ENCODE measurements around the gene MRPL51. TPM values are rescaled to one million over a fixed set of nuclear protein-coding genes. Genes with fewer than 3 reads are reported as not detected.

Gene MRPL51
- total and polyA plus RNA-seq, 2 experiments from 2014 or later = 93.9 to 463 TPM

DNA sequence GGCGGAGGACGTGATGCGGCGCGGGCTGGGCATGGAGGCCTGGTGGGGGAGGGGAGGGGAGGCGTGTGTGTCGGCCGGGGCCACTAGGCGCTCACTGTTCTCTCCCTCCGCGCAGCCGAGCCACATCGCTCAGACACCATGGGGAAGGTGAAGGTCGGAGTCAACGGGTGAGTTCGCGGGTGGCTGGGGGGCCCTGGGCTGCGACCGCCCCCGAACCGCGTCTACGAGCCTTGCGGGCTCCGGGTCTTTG is 41.6 kb upstream of the MRPL51 start:
- DNase-seq (ENCODE audit: low spot score) = no peak
- peak; percentile 2; the same call in 2 of the 3 replicates for ATAC-seq
- H3K27ac ChIP-seq (ENCODE audit: low read depth) = peak overlapping the region; percentile 98
- Mint-ChIP-seq H3K27me3 (ENCODE audit: insufficient read depth, low read depth, poor library complexity) (peaks cover 65% of the 10 kb centered on the region), H3K4me1 (peaks cover 40% of the 10 kb centered on the region), H3K4me3 (peak overlapping the region; percentile 93), H3K9me3 (peaks cover 20% of the 10 kb centered on the region; the same call in 2 of the 3 replicates), H3K27ac (peak overlapping the region; percentile 100), H3K36me3 (ENCODE audit: low read depth) (peaks cover 84% of the 10 kb centered on the region)
- peaks cover 45% of the 10 kb centered on the region for H3K36me3 ChIP-seq (ENCODE audit: insufficient read depth)
- TF ChIP-seq POLR2AphosphoS5 (IDR thresholded peaks at IDR 0.05; ENCODE audit: low read depth) (no peak), ZNF114 (CRISPR knock-in tag; IDR thresholded peaks at IDR 0.05) (no peak), ZNF331 (CRISPR knock-in tag; IDR thresholded peaks at IDR 0.05; ENCODE audit: low read depth) (no peak), JUNB (IDR thresholded peaks at IDR 0.05; ENCODE audit: unreplicated experiment) (no peak), NANOG (IDR thresholded peaks at IDR 0.05; ENCODE audit: borderline replicate concordance) (no peak), STAT1 (IDR thresholded peaks at IDR 0.05; ENCODE audit: unreplicated experiment) (no peak), EZH2phosphoT487 (IDR thresholded peaks at IDR 0.05; ENCODE audit: unreplicated experiment) (no peak), EZH2 (IDR thresholded peaks at IDR 0.05; ENCODE audit: low read depth, unreplicated experiment) (no peak), CREB1 (CRISPR knock-in tag; IDR thresholded peaks at IDR 0.05; ENCODE audit: low read depth) (no peak)
- TF ChIP-seq, protein P1, sequence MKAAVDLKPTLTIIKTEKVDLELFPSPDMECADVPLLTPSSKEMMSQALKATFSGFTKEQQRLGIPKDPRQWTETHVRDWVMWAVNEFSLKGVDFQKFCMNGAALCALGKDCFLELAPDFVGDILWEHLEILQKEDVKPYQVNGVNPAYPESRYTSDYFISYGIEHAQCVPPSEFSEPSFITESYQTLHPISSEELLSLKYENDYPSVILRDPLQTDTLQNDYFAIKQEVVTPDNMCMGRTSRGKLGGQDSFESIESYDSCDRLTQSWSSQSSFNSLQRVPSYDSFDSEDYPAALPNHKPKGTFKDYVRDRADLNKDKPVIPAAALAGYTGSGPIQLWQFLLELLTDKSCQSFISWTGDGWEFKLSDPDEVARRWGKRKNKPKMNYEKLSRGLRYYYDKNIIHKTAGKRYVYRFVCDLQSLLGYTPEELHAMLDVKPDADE (IDR thresholded peaks at IDR 0.05) = no peak
- TF ChIP-seq, protein P2, sequence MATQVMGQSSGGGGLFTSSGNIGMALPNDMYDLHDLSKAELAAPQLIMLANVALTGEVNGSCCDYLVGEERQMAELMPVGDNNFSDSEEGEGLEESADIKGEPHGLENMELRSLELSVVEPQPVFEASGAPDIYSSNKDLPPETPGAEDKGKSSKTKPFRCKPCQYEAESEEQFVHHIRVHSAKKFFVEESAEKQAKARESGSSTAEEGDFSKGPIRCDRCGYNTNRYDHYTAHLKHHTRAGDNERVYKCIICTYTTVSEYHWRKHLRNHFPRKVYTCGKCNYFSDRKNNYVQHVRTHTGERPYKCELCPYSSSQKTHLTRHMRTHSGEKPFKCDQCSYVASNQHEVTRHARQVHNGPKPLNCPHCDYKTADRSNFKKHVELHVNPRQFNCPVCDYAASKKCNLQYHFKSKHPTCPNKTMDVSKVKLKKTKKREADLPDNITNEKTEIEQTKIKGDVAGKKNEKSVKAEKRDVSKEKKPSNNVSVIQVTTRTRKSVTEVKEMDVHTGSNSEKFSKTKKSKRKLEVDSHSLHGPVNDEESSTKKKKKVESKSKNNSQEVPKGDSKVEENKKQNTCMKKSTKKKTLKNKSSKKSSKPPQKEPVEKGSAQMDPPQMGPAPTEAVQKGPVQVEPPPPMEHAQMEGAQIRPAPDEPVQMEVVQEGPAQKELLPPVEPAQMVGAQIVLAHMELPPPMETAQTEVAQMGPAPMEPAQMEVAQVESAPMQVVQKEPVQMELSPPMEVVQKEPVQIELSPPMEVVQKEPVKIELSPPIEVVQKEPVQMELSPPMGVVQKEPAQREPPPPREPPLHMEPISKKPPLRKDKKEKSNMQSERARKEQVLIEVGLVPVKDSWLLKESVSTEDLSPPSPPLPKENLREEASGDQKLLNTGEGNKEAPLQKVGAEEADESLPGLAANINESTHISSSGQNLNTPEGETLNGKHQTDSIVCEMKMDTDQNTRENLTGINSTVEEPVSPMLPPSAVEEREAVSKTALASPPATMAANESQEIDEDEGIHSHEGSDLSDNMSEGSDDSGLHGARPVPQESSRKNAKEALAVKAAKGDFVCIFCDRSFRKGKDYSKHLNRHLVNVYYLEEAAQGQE (IDR thresholded peaks at IDR 0.05; ENCODE audit: unreplicated experiment) = no peak
- TF ChIP-seq, protein P3, sequence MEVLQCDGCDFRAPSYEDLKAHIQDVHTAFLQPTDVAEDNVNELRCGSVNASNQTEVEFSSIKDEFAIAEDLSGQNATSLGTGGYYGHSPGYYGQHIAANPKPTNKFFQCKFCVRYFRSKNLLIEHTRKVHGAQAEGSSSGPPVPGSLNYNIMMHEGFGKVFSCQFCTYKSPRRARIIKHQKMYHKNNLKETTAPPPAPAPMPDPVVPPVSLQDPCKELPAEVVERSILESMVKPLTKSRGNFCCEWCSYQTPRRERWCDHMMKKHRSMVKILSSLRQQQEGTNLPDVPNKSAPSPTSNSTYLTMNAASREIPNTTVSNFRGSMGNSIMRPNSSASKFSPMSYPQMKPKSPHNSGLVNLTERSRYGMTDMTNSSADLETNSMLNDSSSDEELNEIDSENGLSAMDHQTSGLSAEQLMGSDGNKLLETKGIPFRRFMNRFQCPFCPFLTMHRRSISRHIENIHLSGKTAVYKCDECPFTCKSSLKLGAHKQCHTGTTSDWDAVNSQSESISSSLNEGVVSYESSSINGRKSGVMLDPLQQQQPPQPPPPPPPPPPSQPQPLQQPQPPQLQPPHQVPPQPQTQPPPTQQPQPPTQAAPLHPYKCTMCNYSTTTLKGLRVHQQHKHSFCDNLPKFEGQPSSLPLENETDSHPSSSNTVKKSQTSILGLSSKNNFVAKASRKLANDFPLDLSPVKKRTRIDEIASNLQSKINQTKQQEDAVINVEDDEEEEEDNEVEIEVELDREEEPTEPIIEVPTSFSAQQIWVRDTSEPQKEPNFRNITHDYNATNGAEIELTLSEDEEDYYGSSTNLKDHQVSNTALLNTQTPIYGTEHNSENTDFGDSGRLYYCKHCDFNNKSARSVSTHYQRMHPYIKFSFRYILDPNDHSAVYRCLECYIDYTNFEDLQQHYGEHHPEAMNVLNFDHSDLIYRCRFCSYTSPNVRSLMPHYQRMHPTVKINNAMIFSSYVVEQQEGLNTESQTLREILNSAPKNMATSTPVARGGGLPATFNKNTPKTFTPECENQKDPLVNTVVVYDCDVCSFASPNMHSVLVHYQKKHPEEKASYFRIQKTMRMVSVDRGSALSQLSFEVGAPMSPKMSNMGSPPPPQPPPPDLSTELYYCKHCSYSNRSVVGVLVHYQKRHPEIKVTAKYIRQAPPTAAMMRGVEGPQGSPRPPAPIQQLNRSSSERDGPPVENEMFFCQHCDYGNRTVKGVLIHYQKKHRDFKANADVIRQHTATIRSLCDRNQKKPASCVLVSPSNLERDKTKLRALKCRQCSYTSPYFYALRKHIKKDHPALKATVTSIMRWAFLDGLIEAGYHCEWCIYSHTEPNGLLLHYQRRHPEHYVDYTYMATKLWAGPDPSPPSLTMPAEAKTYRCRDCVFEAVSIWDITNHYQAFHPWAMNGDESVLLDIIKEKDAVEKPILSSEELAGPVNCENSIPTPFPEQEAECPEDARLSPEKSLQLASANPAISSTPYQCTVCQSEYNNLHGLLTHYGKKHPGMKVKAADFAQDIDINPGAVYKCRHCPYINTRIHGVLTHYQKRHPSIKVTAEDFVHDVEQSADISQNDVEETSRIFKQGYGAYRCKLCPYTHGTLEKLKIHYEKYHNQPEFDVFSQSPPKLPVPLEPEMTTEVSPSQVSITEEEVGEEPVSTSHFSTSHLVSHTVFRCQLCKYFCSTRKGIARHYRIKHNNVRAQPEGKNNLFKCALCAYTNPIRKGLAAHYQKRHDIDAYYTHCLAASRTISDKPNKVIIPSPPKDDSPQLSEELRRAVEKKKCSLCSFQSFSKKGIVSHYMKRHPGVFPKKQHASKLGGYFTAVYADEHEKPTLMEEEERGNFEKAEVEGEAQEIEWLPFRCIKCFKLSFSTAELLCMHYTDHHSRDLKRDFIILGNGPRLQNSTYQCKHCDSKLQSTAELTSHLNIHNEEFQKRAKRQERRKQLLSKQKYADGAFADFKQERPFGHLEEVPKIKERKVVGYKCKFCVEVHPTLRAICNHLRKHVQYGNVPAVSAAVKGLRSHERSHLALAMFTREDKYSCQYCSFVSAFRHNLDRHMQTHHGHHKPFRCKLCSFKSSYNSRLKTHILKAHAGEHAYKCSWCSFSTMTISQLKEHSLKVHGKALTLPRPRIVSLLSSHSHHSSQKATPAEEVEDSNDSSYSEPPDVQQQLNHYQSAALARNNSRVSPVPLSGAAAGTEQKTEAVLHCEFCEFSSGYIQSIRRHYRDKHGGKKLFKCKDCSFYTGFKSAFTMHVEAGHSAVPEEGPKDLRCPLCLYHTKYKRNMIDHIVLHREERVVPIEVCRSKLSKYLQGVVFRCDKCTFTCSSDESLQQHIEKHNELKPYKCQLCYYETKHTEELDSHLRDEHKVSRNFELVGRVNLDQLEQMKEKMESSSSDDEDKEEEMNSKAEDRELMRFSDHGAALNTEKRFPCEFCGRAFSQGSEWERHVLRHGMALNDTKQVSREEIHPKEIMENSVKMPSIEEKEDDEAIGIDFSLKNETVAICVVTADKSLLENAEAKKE (CRISPR knock-in tag; IDR thresholded peaks at IDR 0.05) = no peak
- TF ChIP-seq, protein P4, sequence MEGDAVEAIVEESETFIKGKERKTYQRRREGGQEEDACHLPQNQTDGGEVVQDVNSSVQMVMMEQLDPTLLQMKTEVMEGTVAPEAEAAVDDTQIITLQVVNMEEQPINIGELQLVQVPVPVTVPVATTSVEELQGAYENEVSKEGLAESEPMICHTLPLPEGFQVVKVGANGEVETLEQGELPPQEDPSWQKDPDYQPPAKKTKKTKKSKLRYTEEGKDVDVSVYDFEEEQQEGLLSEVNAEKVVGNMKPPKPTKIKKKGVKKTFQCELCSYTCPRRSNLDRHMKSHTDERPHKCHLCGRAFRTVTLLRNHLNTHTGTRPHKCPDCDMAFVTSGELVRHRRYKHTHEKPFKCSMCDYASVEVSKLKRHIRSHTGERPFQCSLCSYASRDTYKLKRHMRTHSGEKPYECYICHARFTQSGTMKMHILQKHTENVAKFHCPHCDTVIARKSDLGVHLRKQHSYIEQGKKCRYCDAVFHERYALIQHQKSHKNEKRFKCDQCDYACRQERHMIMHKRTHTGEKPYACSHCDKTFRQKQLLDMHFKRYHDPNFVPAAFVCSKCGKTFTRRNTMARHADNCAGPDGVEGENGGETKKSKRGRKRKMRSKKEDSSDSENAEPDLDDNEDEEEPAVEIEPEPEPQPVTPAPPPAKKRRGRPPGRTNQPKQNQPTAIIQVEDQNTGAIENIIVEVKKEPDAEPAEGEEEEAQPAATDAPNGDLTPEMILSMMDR (conservative IDR thresholded peaks at IDR 0.05; ENCODE audit: low read depth in 2 of 2) = no peak
- peak overlapping the region; percentile 96 for H3K4me3 ChIP-seq
- H3K27me3 ChIP-seq (ENCODE audit: insufficient read depth) = no peaks in the 10 kb centered on the region
- peaks cover 18% of the 10 kb centered on the region for H4K20me1 ChIP-seq (replicated peaks; ENCODE audit: insufficient read depth)
- peaks cover 34% of the 10 kb centered on the region for H3K4me1 ChIP-seq (ENCODE audit: insufficient read depth)
- no peaks in the 10 kb centered on the region for H3K9me2 ChIP-seq (ENCODE audit: insufficient read depth)
- H2AFZ ChIP-seq = no peak overlapping the region
- H3K79me2 ChIP-seq (replicated peaks; ENCODE audit: insufficient read depth) = peaks cover 35% of the 10 kb centered on the region
- peaks cover 78% of the 10 kb centered on the region for H3F3A ChIP-seq (replicated peaks; ENCODE audit: low read depth)
- H3K4me2 ChIP-seq = peak overlapping the region; percentile 96
